Measurements from ENCODE around the gene GPC5. TPM values are rescaled to one million over a fixed set of nuclear protein-coding genes. Genes with fewer than 3 reads are reported as not detected.

Gene GPC5
- total RNA-seq, 3 donors from 2014 or later: 0.13 to 0.16 TPM; not detected in 1

DNA sequence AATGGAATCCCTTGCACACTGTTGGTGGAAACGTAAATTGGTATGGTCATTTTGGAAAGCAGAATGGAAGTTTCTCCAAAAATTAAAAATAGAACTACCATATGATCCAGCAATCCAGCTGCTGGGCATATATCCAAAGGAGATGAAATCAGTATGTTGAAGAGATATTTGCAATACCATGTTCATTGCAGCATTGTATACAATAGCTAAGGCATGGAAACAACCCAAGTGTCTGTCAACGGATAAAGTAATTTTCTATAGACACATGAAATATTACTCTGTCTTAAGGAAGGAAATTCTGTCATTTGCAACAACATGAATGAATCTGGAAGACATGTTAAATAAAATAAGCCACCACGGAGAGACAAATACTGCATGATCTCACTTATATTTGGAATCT is 124.7 kb downstream of the GPC5 start:
- Mint-ChIP-seq H3K9me3 (no peaks in the 10 kb centered on the region), H3K4me3 (no peak overlapping the region), H3K27me3 (ENCODE audit: low read depth) (no peaks in the 10 kb centered on the region), H3K4me1 (ENCODE audit: low read depth) (no peaks in the 10 kb centered on the region), H3K36me3 (ENCODE audit: insufficient read depth) (no peaks in the 10 kb centered on the region)
- no peak for DNase-seq
- no peak for ATAC-seq

DNA sequence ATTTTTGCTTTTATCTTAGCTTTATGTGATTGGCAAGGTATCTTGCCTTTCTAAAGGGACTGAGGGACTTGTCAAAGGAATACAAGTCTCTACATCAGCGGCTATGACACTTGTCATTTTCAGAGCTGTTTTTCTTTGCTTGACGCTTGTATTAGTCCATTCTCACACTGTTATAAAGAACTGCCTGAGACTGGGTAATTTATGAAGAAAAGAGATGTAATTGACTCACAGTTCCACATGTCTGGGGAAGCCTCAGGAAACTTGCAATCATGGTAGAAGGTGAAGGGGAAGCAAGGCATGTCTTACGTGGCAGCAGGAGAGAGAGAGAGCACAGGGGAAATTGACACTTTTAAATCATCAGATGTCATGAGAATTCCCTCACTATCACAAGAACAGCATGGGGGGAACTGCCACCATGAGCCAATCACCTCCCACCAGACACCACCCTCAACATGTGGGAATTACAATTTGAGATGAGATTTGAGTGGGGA is 128.2 kb downstream of the GPC5 start:
- Mint-ChIP-seq H3K4me3 (no peak overlapping the region), H3K36me3 (ENCODE audit: insufficient read depth) (no peaks in the 10 kb centered on the region), H3K4me1 (ENCODE audit: low read depth) (no peaks in the 10 kb centered on the region), H3K27me3 (ENCODE audit: low read depth) (no peaks in the 10 kb centered on the region), H3K9me3 (peaks cover 4% of the 10 kb centered on the region)
- ATAC-seq: no peak
- DNase-seq: no peak

DNA sequence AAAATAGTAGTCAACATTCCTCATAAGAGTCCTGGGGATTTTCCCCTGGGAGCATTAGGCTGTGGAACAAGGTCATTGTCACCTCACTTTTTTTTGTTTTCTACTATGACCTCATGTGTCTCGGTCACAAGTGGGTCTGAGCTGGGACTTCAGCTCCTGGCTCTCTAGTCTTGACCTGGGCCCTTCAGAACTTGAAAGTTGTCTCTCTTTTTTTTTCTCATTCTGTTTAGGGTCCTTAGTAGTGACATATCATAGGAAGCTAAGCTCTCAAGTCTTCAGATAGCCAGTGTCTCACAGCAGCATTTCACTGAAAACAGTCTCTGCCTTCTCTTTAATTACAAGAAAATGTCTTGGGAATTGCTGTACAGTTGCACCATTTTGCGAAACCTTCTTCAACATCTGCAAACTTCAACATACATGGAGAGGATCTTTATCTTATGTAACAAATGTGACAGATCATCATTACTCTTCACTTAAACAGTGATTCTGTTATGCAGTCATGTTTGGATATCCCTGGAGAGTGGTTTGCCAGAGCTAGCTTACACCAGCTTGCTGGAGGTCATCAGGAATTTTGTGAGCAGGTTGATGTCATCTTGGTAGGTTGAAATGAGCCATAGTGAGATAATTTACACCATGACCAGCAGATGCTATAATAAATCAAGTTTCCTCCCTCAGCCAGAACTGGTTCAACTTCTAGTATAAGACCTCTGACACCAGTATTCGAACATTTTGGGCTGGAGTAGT is 131.5 kb downstream of the GPC5 start:
- Mint-ChIP-seq H3K4me1 (ENCODE audit: low read depth) (no peaks in the 10 kb centered on the region), H3K4me3 (no peak overlapping the region), H3K9me3 (peaks cover 4% of the 10 kb centered on the region), H3K27me3 (ENCODE audit: low read depth) (no peaks in the 10 kb centered on the region), H3K36me3 (ENCODE audit: insufficient read depth) (no peaks in the 10 kb centered on the region)
- ATAC-seq: no peak
- no peak for DNase-seq

DNA sequence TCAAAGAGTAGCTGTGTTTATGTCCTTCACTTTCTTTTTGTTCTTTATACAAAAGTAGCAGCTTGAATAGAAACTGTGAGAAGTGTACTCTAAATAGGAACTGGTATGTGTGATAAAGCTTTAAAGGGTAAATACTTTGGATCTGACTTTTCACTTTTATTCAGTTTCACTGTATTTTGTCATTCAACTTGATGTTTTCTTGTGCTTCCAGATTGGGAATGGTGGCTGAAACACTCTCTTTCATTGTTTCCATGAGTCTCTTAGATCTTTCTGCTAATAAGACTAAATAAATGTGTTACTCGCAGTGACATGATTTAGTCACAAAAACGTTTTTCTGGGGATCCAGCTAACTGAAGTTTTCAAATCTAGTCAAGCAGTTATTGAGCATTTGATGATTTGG is 133.2 kb downstream of the GPC5 start:
- Mint-ChIP-seq H3K4me1 (ENCODE audit: low read depth) (no peaks in the 10 kb centered on the region), H3K36me3 (ENCODE audit: insufficient read depth) (no peaks in the 10 kb centered on the region), H3K4me3 (no peak overlapping the region), H3K27me3 (ENCODE audit: low read depth) (no peaks in the 10 kb centered on the region), H3K9me3 (peaks cover 4% of the 10 kb centered on the region)
- ATAC-seq (no peak), DNase-seq (no peak)

DNA sequence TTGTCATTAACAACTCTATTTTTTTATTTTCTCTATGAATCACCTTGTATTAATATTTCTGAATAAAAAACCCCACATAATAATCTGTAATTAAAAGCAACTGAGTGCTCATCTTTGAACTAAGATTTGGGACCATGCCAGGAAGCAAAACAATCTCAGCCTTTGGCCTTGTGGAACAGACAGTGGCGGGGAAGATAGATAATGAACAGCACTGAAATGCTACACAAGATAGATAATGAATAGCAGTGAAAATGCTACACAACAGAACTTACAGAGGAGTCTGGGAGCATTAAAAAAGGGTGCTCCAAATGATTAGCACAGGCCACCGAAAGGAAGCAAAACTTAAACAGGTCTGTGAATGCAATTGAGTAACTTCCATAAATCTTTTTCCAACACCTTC is 134.9 kb downstream of the GPC5 start:
- no peaks in the 10 kb centered on the region for H3K27me3 Mint-ChIP-seq (ENCODE audit: low read depth)
- no peaks in the 10 kb centered on the region for H3K36me3 Mint-ChIP-seq (ENCODE audit: insufficient read depth)

DNA sequence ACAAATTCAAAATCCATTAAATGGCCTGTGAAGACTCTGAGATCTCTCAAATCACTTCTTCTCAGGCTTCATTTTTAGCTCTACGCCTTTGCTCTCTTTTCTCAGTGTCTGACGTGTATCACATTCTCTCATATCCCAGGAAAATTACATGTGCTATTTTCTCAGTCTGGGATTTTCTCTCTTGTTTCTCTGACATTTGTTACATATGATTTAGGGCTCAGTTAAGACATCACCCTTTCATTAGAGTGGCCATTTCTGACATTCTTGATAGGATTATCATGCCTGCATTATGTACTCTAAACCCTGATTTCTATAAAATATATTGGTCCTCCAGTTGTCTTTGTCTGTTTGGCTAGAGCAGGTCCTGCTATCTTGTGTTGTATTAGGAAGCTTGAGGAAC is 136.6 kb downstream of the GPC5 start:
- Mint-ChIP-seq H3K36me3 (ENCODE audit: insufficient read depth) (no peaks in the 10 kb centered on the region), H3K9me3 (no peaks in the 10 kb centered on the region), H3K4me1 (ENCODE audit: low read depth) (no peaks in the 10 kb centered on the region), H3K27me3 (ENCODE audit: low read depth) (no peaks in the 10 kb centered on the region), H3K4me3 (no peak overlapping the region)
- ATAC-seq (no peak), DNase-seq (no peak)

More for the DNA sequence above, 134.9 kb downstream of the GPC5 start:
- peaks cover 2% of the 10 kb centered on the region for H3K9me3 Mint-ChIP-seq
- H3K4me1 Mint-ChIP-seq (ENCODE audit: low read depth): no peaks in the 10 kb centered on the region
- no peak overlapping the region for H3K4me3 Mint-ChIP-seq
- ATAC-seq (no peak), DNase-seq (no peak)

DNA sequence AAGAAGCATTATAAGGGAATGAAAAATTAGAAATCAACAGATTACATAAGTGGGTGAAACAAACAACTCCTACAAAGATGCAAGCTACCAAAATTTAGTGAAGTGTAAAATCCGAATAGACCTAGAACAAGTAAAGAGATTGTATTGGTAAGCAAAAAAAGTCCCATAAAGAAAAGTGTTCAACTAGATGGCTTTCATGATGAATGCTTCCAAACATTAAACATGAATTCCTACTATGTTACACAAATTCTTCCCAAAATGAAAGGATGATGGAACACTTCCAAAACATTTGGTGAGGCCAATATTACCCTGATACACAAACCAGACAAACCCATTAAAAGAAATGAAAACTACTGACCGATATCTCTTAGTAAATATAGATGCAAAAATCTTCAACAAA is 139.0 kb downstream of the GPC5 start:
- no peaks in the 10 kb centered on the region for H3K4me1 Mint-ChIP-seq (ENCODE audit: low read depth)

DNA sequence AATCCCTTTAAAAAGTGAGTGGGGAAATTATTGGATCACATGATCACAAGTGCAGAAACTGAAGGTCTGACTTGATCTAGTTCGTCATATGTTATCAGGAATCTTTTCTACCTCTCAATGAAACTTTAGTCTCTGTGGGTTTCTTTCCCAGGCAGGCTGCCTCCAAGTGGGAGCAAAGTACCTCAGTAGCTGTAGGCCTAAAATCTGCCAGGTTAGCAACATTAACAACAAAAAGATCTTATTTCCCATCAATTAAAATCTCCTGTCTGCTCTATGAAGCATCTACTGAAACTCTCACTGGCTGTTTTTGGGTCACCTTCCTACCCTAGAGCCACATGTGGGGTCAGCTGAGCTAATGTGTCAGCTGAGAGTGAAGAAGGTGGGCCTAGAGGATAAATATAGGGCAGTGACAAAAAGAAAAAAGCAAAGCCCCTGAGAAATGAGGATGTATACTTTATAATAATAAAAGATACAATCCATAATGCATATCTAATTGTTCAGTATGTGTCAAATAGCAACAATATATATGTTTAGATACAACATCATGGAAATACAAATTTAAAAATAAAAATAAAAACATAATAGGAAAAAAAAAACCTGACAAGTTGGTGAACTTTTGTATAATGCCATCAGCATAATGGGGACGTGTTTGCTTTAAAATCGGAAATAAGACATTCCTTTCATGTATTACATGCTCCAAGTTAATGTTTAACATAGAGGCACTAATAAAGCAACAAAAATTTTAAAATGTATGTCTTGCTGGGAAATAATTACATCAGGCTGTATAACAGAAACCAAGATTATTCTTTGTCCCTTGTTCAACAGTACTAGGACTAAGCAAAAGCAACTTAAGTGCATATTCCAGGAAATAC is 141.1 kb downstream of the GPC5 start:
- no peaks in the 10 kb centered on the region for H3K9me3 Mint-ChIP-seq
- no peak for ATAC-seq
- no peak overlapping the region for H3K4me3 Mint-ChIP-seq
- H3K4me1 Mint-ChIP-seq (ENCODE audit: low read depth): no peaks in the 10 kb centered on the region
- DNase-seq: no peak
- no peaks in the 10 kb centered on the region for H3K27me3 Mint-ChIP-seq (ENCODE audit: low read depth)
- no peaks in the 10 kb centered on the region for H3K36me3 Mint-ChIP-seq (ENCODE audit: insufficient read depth)

More for the DNA sequence above, 139.0 kb downstream of the GPC5 start:
- no peaks in the 10 kb centered on the region for H3K9me3 Mint-ChIP-seq
- DNase-seq (no peak), ATAC-seq (no peak)
- H3K27me3 Mint-ChIP-seq (ENCODE audit: low read depth): no peaks in the 10 kb centered on the region
- H3K4me3 Mint-ChIP-seq: no peak overlapping the region
- H3K36me3 Mint-ChIP-seq (ENCODE audit: insufficient read depth): no peaks in the 10 kb centered on the region

DNA sequence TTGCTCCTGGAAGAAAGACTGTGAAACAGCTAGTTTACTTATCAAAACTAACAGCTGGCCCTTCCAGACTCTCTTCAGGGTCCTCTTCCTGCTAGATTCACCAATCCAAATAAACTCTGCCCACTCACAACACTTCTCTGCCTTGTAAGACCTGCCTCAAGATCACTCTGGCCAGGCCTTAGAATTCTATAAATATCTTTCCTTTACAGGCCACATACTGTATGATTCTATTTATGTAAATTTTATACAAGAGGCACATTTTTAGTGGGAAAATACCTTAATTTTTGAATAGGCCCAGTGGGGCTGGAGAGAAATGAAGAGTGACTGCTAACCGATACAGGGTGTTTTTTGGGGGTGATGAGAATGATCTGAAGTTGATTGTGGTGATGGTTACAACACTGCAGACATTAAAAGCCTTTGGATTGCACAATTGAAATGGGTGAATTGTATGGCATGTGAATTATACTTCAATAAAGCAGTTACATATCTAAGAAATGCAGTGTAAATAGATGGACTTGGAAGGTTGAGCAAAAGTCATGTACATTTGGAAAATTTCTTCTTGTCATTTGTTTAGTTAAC is 141.8 kb downstream of the GPC5 start:
- ATAC-seq: no peak
- Mint-ChIP-seq H3K36me3 (ENCODE audit: insufficient read depth) (no peaks in the 10 kb centered on the region), H3K4me1 (ENCODE audit: low read depth) (no peaks in the 10 kb centered on the region)

DNA sequence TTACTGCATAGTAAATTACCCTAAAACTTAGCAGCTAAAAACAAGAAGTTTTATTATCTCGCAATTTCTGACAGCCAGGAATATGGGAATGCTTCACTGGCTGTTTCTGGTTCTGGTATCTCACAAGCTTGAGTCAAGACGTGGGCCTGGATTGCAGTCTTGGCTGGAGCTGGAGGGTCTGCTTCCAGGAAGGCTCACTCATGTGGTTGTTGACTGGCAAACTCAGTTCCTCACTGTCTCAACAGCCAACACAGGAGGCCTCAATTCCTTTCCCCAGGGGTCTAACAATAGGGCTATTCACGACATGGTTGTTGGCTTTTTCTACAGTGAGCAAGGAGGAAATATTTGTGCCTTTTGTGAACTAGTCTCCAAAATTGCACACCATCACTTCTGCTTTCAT is 146.3 kb downstream of the GPC5 start:
- ATAC-seq: no peak

More for the DNA sequence above, 141.8 kb downstream of the GPC5 start:
- no peak for DNase-seq
- no peaks in the 10 kb centered on the region for H3K27me3 Mint-ChIP-seq (ENCODE audit: low read depth)
- H3K4me3 Mint-ChIP-seq: no peak overlapping the region
- H3K9me3 Mint-ChIP-seq: no peaks in the 10 kb centered on the region

DNA sequence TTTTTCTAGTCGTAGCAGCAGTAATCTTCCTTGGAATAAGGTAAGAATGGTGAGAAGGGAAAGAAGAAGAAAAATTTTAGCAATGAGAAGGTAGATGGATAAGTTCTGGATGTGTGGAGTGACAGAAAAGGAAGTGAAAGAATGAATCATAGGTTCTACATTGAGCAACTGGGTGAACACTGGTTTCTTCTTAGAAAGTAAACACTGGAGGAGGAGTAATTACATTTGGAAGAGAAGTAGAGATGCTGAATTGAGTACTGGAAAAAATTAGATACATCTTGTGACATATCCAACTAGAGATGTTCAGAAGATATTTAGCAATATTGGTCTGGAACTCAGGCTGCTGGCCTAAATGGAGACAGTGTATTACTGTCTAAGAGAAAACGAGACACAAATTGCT is 148.5 kb downstream of the GPC5 start:
- H3K9me3 Mint-ChIP-seq: peaks cover 10% of the 10 kb centered on the region
- no peaks in the 10 kb centered on the region for H3K4me1 Mint-ChIP-seq (ENCODE audit: low read depth)
- no peaks in the 10 kb centered on the region for H3K27me3 Mint-ChIP-seq (ENCODE audit: low read depth)
- no peak for ATAC-seq
- DNase-seq: no peak
- H3K36me3 Mint-ChIP-seq (ENCODE audit: insufficient read depth): no peaks in the 10 kb centered on the region
- no peak overlapping the region for H3K4me3 Mint-ChIP-seq

More for the DNA sequence above, 146.3 kb downstream of the GPC5 start:
- no peaks in the 10 kb centered on the region for H3K4me1 Mint-ChIP-seq (ENCODE audit: low read depth)
- DNase-seq: no peak
- H3K9me3 Mint-ChIP-seq: no peaks in the 10 kb centered on the region
- no peak overlapping the region for H3K4me3 Mint-ChIP-seq
- H3K27me3 Mint-ChIP-seq (ENCODE audit: low read depth): no peaks in the 10 kb centered on the region
- H3K36me3 Mint-ChIP-seq (ENCODE audit: insufficient read depth): no peaks in the 10 kb centered on the region

DNA sequence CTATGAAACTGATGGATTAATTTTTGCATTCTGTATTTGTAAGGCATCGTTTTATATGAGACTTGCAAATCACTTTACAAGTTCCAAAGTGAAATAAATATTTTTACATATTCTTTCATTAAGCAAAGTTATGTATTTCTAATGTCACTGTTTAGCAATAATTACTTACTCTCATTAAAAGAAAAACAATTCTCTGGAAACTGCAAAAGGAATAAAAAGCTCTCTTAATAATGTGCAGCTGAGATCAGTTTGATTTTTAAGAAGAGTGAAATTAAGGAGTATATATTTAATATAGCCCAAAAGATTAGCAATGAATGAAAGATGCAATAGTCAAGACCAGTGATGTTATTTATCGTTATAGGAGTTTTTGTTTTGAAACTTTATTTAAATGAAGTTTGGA is 155.2 kb downstream of the GPC5 start:
- no peaks in the 10 kb centered on the region for H3K4me1 Mint-ChIP-seq (ENCODE audit: low read depth)
- no peaks in the 10 kb centered on the region for H3K27me3 Mint-ChIP-seq (ENCODE audit: low read depth)
- ATAC-seq: no peak
- H3K9me3 Mint-ChIP-seq: peaks cover 13% of the 10 kb centered on the region
- H3K36me3 Mint-ChIP-seq (ENCODE audit: insufficient read depth): no peaks in the 10 kb centered on the region
- H3K4me3 Mint-ChIP-seq: no peak overlapping the region
- DNase-seq: no peak

DNA sequence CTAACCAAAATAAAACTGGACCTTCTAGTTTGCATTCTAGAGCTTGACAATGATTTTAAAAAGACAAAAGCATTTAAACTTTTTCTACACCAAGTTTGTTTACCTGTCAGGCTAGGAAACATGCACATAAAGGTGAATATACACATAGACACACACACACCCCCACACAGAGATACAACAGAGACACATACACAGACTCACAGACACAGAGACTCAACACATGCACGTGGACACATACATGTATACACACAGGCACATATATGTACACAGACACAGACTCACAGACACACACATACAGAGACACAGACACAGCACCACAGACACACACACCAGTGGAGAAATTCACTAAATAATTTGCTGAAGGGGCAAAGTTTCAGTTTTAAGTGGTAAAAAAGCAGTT is 155.7 kb downstream of the GPC5 start:
- ATAC-seq (no peak), DNase-seq (no peak)
- H3K27me3 Mint-ChIP-seq (ENCODE audit: low read depth): no peaks in the 10 kb centered on the region
- H3K36me3 Mint-ChIP-seq (ENCODE audit: insufficient read depth): no peaks in the 10 kb centered on the region
- no peak overlapping the region for H3K4me3 Mint-ChIP-seq
- H3K9me3 Mint-ChIP-seq: peaks cover 13% of the 10 kb centered on the region
- H3K4me1 Mint-ChIP-seq (ENCODE audit: low read depth): no peaks in the 10 kb centered on the region

DNA sequence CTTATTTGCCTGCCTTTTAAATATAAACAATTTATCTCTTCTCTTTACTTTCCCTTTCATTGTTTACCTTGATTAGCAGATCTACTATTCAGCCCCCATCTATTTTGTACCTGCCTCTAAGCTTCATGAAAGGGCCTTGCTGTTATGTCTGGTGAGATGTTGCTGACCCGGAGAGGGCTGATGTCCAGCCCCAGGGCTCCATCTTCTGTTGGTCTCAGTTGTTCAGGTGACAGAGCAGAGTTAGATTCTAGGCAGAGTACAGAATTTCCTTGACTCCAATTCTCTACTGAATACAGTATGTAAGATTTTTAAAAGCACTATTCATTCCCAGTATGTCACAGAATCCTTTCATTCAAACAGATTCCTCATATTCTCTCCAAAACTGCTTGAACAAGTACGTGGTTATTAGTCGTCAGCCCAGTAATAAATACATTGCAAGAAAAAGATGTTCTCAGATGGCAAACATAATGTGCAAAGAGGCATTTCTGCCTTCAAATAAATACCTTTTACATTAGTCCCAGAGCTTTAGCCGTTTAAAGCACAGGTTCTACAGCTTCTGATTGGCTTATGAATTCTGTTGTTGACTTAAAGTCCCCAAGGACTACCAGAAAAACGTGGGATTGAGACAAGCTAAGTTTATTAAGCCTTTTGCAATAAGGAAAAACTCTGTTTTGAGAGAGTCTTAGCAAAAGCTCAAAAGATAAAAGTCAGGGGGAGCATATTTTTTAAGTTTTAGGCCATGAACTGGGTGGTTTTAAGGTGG is 159.1 kb downstream of the GPC5 start:
- Mint-ChIP-seq H3K4me3 (no peak overlapping the region), H3K4me1 (ENCODE audit: low read depth) (no peaks in the 10 kb centered on the region), H3K9me3 (no peaks in the 10 kb centered on the region), H3K36me3 (ENCODE audit: insufficient read depth) (no peaks in the 10 kb centered on the region), H3K27me3 (ENCODE audit: low read depth) (no peaks in the 10 kb centered on the region)
- ATAC-seq (no peak), DNase-seq (no peak)

Data from activated T-cell treated with anti-CD3 and anti-CD28 coated beads, Interleukin-2, amount 50 U/mL, for 4 hours (primary cell).